Inflammatory macrophage (primary cell): ENCODE data around the gene FNBP1L.
"Not testable (repeated sequence)": the region's sequence is repeated elsewhere in the genome, so short reads cannot be mapped to it uniquely, and the experiment has no call there.

Experiments
- DNase-seq, 2 donors: peaks; one replicate each; pipeline ENCODE4 v3.0.0-alpha.2; 2020 to 2022

The FNBP1L gene

DNA sequence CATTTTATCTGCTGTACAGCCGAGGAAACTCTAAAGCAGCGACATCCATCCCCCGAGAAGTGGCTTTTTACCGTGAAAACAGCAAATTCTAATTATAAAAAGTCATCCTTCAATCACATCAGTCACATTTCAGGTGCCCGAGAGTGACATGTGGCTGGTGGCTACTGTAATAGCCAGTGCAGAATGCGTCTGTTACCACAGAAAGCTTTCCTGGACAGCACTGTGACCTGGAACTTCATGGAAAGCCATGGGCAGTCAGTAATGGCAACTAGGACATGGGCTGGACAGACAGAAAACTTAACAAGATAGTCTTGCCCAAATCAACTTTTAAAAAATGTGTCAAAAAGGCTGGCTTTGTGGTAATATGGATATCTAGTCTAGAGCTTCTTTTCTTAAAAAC is 127.1 kb downstream of the FNBP1L start:
- no peak for DNase-seq

DNA sequence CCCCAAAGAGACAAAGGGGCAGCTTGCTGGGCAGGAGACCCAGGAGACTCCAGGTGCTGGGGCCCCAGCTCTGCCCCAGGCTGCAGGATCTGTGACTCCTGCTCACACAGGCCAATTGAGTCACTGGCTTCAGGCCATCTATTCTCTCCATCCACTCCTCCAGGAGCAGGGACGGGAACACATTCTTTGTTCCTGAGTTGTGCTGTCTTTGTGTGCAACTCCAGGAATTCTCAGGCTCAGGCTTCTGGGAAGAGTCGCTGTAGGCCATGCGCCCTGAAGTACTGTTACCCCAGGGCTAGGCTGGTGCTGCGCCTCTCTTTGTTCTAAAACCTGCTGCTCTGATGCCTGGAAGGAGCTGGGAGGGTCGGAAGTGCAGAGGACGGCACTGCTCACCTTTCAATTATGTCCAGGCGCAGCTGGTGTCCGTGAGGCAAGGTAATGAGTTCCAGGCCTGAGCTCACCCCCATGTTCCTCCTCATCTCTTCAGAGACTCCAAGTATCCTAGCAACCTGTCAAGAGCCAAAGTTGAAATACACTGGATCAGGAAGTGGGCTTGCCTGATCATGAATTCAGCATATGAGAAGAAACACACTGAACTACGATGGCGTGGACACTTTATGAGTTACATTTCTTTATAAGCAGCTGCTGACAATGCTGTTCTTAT is 127.8 kb downstream of the FNBP1L start:
- DNase-seq: no peak

DNA sequence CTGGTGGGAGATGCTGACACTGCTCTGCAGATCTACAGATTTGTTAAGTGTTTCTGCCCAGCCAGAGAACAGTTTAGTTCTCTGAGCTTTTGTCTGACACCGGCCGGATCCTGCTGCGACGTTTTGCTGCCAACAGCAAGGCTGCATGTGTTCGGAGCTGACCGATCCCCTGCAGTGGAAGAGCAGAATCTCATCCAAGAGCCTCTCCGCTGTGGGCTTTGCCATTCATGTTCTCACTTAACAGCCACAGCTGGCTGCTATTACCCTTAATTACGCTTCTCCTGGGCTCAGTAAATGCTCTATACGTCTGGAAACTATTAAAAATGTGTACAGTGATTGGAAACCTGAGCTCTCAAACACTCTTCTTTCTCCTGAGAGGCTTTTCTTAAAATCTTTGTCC is 128.4 kb downstream of the FNBP1L start:
- DNase-seq: no peak

DNA sequence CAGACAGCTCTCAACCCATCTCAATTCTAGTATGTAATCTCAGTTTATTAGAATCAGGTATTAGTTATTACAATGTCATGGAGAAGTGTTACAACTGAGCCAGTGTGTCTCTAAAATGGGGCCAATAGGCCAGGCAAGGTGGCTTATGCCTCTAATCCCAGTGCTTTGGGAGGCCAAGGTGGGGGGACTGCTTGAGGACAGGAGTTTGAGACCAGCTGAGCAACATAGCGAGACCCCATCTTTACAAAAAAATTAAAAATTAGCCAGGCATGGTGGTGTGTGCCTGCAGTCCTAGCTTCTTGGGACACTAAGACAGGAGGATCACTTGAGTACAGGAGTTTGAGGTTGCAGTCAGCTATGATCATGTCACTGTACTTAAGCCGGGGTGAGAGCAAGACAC is 128.8 kb downstream of the FNBP1L start:
- no peak for DNase-seq

DNA sequence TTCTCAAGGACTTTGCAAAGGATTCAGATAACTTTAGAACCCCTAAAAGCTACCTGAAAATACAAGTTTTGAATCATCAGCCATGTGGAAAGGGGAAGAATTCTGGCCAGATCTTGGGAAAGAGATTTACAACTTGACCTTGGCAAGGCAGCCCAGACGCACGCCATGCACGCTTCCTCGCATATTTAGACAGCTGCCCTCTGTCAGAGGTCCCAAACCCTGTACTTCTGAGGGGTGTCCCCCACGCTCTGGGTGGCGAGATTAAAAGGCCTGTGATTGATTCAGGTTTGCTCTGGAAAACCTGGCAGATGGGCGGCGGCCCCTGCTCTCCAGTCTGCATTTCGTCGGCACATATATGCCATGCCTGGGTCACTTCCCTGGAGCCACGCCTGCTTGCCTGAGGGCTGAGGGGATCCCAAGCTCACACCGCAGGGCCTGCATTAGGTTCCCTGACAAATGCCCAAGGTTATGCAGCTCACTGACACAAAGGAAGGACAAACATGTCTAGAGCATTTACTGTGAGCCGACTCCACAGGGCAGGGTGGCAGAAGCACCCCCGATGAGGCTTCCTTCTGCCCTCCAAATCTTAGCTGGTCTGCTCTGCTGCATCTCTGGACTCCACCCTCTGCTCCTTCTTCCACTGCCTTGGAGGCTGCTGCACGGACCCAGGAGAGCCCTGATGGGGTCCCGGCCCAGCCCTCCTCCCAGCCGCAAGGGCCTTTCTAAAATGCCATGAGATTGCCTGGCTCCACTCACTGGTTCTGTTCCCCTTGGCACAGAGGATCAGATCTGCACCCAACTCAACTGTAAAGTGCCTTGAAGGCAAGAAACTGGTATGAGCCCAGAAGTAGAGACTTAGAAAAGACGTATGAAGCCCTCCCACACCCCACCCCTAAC is 129.9 kb downstream of the FNBP1L start:
- DNase-seq: no peak

DNA sequence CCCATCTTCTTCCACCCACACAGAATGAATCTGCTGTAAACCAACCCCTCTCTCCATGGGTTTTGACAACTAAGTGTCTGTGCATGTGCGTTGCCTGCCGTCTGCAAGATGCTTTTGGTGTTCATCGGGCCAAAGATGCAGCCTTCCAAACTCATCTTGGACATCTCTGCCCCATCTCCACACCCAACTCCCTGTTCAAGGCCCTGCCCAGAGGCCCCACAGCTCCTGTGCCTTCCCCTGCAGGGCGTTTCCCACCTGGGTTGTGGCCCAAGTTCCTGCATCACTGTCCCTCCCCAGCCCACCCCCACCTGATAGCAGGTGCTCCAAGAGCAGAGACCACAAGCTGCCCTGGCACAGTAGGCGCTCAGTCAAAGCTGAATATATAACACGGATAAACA is 130.5 kb downstream of the FNBP1L start:
- DNase-seq: no peak

DNA sequence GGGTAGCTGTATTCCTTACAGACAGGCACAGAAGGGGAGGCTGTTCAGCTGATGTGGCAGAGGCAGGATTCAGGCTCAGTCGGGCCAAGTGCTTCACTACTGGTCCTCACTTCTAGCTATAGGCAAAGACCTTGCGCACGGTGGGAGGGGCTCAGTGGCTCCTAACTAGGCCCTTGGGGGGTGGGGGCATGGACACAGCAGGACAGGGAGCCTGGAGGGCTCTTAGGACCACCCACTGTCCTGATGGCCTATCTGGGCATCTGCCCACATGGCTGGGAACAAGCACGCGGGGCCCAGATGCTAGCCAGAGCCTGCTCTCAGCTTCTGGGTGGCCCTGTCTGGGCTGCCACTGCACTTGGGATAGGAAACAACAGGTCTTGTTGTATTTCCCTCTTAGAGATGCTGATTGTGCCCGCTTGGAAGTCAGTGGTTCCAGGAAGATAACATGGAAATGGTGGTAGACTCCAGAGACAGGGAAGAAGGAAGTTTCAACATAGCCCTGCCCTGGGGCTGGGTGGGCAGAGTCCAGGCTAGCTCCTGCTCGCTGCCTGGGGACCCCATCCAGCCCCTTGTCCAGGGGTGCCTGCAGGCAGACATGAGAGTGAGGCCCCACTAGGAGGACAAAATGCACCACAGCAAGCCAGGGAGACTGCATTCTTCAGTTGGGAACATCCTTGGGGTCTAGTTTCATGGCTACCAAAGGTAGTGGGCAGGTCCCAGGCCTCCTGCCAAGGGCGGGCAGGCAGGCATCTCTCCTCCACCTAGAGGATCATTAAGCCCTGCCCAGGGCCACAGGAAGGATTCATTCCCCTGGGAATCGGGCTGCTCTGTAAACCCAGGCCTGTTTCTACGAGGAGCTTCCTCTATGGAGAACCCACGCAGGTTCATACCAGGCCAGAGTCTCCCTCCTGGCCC is 131.2 kb downstream of the FNBP1L start:
- no peak for DNase-seq

DNA sequence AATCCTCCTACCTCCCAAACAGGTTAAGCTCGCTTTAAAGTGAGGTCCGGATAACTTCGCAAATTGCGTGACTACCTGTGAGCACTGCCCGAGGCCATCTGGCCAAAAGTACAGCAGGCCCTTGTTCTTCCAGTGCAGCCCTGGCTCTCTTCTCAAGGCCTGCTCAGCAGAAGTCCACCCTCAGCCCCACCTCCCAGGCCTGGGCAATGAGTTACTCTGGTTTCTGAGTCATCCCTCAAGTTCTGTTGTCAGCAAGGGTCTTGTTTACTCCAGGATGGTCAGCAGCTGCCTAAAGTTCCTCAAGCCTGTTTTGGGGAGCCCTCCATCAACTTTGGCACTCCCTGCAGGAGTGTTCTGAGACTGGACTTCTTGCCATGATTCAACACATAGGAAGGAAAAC is 132.0 kb downstream of the FNBP1L start:
- no peak for DNase-seq

DNA sequence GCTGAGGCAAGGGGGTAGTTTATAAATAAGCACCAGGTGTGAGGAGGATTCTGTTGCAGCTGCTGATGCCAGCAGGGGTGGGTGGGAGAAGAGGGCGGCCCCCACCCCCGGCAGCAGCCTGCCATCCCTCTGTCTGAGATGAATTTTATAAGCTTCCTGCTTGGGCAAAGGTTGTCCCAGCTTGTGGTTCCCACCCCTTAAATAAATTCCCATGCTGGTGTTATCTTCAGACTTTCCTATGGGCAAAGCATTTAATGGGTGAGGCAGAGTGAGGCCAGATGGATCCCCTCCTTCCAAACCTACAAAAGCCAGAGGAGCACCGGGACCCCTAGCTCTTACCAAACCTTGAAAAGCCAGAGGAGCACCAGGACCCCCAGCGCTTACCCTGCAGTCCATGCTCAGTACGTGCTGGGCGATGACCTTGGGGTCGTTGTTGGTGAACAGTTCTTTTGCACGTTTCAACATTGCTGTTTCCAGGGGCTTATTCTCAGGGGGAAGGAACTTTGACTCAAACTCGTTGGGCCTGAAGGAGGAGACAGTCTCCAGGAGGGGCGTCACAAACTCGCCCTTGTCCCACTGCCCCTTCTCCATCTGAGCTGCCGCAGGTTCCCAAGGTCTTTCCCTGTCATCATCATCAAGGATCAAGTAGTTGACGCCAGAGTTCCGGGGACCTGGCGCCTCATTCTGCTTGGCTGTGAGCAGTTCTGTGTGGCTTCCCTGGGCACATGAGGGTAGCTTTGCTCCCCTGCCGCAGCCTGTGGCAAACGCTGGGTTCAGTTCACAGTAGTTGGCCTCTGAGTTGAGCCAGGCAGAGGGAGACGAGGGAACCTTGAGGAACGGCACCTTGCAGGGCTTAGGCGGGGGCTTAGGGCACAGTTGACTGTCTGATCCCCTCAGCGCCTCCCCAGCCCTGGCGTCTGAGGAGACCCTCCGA is 134.3 kb downstream of the FNBP1L start:
- DNase-seq: no peak

DNA sequence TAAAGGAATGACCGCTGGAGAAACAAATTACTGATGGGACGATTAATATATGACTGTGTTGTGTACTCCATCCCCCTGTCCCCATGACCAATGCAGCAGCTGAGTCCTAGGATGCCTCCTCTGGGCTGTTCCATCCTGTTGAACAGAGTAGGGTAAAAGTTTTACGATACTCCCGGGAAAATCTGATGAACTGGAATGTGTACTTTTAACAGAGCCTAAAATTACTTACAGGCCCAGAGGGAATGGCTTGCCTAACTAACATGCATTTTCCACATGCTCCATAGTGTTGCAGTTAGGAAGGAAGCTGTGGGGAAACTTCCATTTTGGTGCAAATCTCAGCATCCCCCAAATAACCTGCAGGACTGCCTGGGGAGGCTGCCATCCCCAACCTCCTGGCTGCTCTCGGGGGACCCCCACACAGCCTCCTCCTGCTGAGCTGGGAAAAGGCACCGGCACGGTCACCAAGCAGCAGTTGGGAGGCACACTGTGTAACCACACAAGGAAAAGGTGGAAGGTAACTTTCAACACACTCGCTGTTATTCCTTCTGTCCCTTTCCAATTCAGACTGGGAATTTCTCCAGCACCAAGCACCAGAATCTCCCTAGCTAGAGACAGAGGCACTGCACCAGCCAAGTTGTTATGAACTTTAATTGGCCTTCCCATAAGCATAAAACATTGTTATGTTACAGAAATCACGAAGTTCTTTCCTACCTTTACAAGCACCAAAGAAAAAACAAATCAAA is 136.5 kb downstream of the FNBP1L start:
- no peak for DNase-seq

DNA sequence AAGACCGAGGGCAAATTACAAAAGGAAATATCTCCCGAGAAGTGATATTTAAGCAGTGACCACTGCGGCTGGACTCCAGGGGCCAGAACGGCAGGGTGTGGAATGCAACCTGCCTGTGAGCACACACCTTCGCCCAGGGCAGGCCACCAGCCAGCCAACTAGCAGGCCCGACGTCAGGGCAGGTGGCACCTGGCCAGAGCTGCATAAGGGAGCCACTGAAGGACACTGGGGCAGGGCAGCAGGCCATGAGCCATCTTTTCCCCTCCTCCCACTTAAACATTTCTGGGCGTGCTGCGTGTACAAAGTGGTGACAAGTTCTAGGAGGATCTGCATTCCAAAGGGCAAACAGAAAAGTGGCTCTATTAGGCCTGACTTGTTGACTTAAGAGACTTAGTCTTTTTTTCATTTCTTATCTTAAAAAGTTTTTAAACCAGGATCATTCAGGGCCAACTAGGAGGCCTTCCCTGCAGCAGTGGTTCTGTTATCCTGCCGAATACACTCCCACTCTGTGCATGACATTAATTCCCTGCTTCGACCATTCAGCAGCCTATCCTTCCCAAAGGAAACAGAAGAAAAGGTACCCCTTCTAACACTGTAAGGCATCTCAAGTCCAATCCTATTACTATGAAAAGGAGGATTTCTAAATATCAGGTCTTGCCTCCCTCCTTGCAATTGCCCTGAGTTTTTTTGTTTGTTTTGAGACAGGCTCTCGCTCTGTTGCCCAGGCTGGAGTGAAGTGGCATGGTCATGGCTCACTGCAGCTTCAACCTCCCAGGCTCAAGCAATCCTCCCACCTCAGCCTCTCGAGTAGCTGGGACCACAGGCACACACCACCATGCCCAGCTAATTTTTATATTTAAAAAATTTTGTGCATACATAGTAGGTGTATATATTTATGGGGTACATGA is 137.4 kb downstream of the FNBP1L start:
- no peak for DNase-seq

DNA sequence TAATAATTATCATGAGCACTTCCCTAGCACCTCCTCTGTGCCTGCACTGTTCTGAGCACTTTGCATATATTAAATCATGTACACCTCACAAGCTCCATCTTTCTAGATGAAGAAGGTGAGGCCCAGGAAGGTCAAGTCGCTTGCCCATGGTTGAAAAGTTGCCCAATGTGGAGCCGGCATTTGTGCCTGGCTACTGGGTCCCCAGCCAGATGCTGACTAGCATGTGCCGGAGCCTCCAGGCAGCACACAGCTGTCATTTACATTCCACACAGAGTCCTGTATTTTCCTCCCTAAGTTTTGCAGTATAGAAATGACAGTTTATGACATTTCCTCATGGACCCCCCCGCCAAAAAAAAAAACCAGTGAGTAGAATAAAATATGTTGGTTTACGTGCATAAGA is 139.4 kb downstream of the FNBP1L start:
- DNase-seq: no peak

DNA sequence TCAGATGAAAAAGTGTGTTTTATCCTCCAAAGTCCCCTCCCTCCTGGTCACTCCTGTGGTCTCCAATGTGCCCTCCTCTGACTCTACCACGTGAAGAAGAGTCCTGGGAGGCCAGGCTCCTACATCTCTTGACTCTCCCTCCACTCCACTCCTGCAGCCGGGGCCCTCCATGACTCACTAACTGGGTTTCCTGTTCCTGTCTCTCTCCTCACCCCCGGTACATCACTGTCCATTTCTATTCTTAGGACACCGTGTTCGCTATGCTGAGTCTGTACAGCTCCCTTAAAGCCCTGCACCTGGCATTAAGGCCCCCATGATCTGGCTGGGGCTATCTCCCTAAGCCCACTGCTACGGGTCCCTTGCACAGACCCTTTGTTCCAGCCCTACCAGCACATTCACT is 140.3 kb downstream of the FNBP1L start:
- DNase-seq: peak in 1 of 2 donors; percentile 39

DNA sequence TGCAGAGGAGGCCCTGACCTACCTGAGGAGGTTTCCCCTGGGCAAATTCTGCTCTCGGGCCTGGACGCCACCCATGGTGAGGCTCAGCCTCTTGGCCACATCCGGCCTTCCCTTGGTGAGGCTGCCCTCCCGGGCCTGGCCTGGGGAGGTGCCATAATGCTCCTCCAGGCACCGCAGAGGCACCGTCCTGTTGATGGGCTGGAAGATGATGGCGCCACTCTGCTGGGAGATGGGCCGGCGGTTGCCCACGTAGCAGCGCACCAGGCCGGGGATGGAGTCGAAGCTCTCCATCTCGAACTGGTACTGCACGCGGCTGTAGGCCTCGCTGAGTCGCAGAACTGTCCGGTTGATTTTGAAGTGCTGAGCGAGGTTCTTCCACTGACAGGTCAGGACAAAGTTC is 141.0 kb downstream of the FNBP1L start:
- DNase-seq: no peak

DNA sequence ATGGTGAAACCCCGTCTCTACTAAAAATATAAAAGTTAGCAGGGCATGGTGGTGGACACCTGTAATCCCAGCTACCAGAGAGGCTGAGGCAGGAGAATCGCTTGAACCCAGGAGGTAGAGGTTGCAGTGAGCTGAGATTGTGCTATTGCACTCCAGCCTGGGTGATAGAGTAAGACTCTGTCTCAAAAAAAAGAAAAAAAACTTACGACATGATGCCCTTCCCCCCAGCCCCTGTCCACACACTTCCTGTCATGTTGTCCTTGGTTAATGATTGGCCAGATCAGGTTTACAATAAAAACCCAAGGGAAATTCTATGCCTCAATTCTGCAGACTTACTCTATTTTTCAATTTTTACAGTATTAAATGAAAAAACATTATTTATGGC is 143.4 kb downstream of the FNBP1L start:
- DNase-seq: not testable (repeated sequence)

DNA sequence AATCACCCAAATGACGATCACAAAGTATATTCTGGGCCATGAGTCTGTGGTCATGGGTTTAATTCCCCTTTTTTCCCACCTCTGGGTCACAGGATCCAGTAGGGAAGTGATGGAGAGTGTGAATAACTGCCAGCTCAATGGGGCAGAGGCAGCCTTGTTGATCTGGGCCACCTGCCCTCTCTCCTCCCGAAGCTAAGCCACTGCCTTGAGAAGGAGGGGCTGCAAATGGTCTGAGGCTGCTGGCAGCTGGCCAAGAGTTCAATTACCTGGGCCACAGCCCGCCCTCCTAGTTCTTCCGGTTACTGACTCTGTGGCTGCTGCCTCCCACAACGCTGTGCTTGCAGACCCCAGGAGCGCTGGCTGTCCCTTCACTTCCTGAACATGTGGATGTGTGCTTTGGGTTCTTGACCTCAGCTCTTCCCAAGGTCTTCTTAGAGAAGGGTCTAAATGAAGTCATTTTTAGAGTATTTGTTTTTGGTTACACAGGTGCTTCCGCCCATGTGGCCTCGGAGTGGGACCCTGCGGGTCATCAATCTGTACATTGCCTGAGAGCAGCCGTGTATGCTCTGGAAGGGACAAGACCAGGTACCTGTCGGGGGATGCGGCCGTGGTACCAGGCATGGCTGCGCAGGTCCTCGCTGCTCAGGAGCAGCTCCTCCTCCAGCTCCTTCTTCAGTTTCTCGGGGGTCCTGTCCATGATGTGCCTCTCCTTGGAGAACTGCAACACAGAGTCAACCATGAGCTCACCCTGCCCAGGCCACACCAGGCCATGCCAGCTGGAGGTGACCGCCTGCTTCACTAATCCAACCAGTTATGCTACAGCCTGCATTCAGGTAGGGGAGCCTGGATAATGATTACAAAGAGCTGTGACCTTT is 144.0 kb downstream of the FNBP1L start:
- DNase-seq: peak; percentile 78 to 87

DNA sequence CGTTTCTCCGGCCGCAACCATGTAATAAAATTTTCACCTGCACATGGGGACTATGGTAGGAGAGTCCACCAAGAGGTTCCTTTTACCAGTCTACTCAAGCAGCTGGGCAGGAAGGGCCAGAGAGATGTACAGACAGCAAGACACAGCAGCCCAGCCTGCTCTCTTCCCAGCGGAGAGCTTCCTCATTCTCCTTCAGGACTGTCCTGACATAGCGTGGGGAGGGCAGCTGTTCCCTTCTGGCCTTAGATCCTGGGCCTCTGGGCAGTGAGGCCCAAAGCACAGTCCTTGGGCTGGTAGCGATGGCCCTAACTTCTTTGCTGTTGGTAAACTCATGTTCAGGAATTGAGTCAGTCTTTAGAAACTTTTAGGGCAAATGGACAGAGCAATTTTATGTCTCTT is 144.6 kb downstream of the FNBP1L start:
- DNase-seq: peak; percentile 39 to 72

DNA sequence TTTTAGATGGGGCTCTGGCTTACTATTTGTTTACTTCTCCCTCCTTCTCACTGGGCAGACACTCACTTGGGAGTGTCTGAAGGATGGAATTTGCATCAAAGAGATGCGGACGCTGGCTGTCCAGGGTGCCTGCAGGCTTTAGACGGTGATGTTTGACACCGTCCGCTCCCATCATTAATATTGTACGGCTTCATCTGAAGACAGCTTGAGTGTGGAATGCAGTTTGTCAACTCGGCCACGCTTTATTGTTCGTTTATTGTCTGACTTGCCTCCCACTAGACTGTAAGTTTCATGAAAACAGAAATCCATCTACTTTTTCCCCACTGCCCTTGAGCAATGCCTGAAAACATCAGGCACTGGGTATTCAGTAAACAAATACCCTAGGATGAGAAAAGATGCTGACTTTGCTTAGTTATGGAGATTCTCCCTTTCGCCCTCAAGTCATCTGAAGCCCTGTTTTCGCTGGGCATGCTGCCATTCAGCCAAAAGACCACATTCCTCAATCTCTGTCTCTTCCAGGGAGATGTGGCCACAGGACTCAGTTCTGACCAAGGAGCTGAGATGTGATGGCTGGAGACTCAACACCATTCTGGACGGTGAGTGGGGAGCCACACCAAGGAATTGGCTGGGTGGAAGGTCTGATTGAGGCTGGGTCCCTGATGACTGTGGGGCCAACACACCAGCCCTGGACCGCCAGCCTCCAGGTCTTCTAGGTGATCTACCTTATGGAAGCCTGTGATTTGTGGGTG is 146.1 kb downstream of the FNBP1L start:
- DNase-seq: no peak

DNA sequence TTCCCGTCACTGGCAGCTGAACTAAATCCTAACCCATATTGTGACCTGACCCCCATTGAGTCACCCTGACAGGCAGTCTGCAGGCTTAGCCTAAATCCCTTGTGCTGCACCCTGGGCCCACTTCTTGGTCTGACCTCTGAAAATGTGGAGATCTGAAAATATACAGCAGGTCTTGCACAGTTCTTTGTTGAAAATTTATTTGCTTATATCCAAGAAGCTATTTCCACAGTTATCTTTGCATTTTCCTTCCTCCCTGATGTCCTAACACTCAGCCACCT is 146.6 kb downstream of the FNBP1L start:
- DNase-seq: no peak
